ENCODE data around the gene SSH3.
A peak's percentile ranks its signal among the peaks of the same experiment; 100 is the strongest.

DNA sequence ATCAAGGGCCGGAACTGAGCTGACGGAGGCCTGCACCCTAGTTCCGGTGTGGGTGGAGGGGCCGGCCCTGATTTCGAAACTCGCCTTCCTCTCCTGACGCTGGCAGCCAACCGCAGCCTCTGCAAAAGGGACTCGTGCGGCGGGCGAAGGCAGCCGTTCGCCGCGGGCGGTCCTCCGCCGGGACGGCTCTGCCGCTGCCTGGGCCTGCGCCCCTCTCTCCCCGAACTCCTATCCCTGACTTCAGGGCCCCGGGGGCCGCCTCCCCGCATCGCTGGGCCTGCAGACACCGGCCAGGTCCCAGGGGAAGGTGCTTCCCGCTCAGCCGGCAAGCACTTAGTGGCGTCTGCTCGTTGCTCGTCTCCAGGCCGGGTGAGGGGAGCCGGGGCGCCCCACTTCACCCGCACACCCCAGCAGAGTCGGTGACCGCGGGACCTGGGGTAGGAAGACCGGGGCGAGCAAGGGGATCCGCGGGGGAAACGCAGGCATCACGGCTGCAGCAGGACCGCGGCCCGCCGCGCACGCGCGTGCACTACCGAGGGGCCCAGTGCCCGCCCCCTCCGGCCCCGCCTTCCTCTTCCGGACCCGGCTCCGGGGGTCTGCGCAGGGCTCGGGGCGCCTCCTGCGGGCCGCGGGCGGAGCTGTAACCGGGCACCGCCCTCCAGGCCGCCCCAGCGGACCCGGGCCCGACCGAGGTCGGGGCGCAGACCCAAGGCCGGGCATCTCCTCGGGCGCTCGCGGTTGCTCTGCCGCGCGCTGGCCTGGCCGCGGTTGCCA is 14.7 kb upstream of the SSH3 start:
- TF ChIP-seq NFIC (IDR thresholded peaks at IDR 0.05): 0 out of 2 replicates have a peak, but pooled peaks have one; percentile 6
- no peak for TF ChIP-seq RAD21 (IDR thresholded peaks at IDR 0.05; ENCODE audit: low read depth)
- TF ChIP-seq, protein P1, sequence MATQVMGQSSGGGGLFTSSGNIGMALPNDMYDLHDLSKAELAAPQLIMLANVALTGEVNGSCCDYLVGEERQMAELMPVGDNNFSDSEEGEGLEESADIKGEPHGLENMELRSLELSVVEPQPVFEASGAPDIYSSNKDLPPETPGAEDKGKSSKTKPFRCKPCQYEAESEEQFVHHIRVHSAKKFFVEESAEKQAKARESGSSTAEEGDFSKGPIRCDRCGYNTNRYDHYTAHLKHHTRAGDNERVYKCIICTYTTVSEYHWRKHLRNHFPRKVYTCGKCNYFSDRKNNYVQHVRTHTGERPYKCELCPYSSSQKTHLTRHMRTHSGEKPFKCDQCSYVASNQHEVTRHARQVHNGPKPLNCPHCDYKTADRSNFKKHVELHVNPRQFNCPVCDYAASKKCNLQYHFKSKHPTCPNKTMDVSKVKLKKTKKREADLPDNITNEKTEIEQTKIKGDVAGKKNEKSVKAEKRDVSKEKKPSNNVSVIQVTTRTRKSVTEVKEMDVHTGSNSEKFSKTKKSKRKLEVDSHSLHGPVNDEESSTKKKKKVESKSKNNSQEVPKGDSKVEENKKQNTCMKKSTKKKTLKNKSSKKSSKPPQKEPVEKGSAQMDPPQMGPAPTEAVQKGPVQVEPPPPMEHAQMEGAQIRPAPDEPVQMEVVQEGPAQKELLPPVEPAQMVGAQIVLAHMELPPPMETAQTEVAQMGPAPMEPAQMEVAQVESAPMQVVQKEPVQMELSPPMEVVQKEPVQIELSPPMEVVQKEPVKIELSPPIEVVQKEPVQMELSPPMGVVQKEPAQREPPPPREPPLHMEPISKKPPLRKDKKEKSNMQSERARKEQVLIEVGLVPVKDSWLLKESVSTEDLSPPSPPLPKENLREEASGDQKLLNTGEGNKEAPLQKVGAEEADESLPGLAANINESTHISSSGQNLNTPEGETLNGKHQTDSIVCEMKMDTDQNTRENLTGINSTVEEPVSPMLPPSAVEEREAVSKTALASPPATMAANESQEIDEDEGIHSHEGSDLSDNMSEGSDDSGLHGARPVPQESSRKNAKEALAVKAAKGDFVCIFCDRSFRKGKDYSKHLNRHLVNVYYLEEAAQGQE (IDR thresholded peaks at IDR 0.05; ENCODE audit: low read depth): no peak; the same call in 1 of the 2 replicates
- TF ChIP-seq EP300 (IDR thresholded peaks at IDR 0.05; ENCODE audit: borderline replicate concordance): no peak
- TF ChIP-seq, protein P2, sequence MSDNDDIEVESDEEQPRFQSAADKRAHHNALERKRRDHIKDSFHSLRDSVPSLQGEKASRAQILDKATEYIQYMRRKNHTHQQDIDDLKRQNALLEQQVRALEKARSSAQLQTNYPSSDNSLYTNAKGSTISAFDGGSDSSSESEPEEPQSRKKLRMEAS (IDR thresholded peaks at IDR 0.05): peak; percentile 84
- peak; percentile 58; the same call in 1 of the 2 replicates for TF ChIP-seq EGR1 (IDR thresholded peaks at IDR 0.05)
- peak; percentile 98 for TF ChIP-seq CEBPB (IDR thresholded peaks at IDR 0.05)
- TF ChIP-seq TAF1 (IDR thresholded peaks at IDR 0.05; ENCODE audit: low read depth): peak; percentile 69; the same call in 1 of the 2 replicates
- TF ChIP-seq, protein P3, sequence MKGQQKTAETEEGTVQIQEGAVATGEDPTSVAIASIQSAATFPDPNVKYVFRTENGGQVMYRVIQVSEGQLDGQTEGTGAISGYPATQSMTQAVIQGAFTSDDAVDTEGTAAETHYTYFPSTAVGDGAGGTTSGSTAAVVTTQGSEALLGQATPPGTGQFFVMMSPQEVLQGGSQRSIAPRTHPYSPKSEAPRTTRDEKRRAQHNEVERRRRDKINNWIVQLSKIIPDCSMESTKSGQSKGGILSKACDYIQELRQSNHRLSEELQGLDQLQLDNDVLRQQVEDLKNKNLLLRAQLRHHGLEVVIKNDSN (IDR thresholded peaks at IDR 0.05): no peak
- TF ChIP-seq FOXM1 (IDR thresholded peaks at IDR 0.05; ENCODE audit: borderline replicate concordance, low read depth): peak; percentile 70; the same call in 1 of the 2 replicates
- peak; percentile 38; the same call in 1 of the 2 replicates for TF ChIP-seq YY1 (IDR thresholded peaks at IDR 0.05; ENCODE audit: low read depth)
- TF ChIP-seq TCF12 (IDR thresholded peaks at IDR 0.05; ENCODE audit: low read depth): peak; percentile 41
- TF ChIP-seq TEAD4 (IDR thresholded peaks at IDR 0.05): no peak
